ENCODE data around the gene PVALB.

The PVALB gene

DNA sequence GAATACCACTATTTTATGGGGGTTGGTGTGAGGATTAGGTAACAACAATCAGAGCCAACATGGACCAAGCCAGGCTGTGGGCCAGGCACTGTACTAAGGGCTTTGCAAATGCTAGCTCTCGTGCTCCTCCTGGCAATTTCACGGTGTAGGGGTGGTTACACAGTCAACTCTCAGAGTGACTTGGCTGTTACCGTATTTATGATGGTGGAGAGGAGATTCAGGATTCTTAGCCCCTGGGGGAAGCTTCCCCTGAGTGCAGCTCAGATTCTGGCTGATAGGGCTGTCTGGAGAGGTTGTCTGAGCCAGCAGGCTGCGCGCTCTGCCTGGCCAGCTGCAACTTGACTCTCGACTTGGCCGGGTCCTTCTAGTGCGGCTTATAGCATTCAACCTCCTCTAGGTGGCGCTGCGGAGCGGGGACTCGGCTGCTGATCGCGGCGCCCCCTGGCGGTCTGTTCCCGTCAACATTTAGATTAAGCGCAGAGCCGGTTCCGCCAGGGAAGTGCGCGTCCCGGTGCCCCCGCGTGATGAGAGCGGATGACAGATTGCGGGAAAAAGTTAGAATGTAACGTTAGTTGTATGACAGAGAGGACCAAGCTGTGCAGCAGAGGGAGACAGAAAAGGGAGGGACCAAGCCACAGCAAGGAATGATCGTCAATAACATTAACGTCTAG lies 39.4 kb upstream of the PVALB start:
- peak; percentile 91 for DNase-seq (ENCODE audit: low read depth)
- TF ChIP-seq, protein P1, sequence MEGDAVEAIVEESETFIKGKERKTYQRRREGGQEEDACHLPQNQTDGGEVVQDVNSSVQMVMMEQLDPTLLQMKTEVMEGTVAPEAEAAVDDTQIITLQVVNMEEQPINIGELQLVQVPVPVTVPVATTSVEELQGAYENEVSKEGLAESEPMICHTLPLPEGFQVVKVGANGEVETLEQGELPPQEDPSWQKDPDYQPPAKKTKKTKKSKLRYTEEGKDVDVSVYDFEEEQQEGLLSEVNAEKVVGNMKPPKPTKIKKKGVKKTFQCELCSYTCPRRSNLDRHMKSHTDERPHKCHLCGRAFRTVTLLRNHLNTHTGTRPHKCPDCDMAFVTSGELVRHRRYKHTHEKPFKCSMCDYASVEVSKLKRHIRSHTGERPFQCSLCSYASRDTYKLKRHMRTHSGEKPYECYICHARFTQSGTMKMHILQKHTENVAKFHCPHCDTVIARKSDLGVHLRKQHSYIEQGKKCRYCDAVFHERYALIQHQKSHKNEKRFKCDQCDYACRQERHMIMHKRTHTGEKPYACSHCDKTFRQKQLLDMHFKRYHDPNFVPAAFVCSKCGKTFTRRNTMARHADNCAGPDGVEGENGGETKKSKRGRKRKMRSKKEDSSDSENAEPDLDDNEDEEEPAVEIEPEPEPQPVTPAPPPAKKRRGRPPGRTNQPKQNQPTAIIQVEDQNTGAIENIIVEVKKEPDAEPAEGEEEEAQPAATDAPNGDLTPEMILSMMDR (IDR thresholded peaks at IDR 0.05; ENCODE audit: insufficient read depth, low read depth, low read length, missing control alignments), result peak; percentile 100
- no peak overlapping the region for H3K4me3 ChIP-seq (ENCODE audit: low read depth, low read length)

DNA sequence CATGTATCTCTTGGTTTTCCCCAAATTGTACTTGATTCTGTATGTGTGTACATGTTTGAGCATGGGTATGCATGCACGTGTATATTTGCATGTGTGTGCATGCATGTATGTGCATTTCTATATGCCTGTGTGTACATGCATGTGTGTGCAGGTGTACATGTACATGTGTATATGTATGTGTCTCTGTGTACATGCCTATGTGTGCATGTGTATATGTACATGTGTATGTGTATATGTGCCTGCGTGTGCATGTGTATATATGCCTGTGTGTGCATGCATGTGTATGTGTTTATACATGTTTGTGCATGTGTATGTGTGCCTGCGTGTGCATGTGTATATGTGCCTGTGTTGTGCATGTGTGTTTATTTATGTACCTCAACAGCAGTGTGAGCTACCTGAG lies 38.6 kb upstream of the PVALB start:
- TF ChIP-seq, protein P1 (IDR thresholded peaks at IDR 0.05; ENCODE audit: insufficient read depth, low read depth, low read length, missing control alignments), result no peak
- H3K4me3 ChIP-seq (ENCODE audit: low read depth, low read length), result no peak overlapping the region
- no peak for DNase-seq (ENCODE audit: low read depth)

DNA sequence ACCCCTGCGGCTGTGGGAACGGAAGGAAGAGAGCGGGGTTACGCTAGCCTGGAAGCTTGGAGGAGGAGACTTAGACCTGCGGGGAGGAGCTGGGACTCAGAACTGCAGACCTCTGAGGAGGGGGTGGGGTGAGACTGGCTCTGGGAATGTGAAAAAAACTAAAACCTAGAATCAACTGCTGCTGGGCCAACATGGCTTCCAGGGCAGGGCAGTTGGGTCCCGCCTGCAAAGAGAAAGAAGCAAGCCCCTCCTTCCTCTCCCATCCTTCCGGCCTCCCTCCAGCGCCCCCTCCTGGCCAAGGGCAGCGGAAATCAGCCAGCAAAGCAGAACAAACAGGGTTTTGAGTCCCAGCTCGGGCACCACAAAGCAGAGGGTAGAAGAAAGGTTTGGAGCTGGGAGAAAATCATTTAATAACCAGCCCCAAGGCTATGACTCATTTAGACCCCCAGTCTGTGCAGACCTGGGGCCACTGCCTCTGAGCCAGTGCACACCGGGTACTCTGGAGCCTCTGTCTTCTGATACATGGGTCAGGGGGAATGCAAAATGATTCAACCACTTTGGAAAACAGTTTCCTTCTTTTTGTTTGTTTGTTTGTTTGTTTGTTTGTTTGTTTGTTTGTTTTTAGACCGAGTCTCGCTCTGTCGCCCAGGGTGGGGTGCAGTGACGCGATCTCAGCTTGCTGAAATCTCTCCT lies 36.7 kb upstream of the PVALB start:
- TF ChIP-seq, protein P1 (IDR thresholded peaks at IDR 0.05; ENCODE audit: insufficient read depth, low read depth, low read length, missing control alignments), result peak; percentile 73
- peak; percentile 85 for DNase-seq (ENCODE audit: low read depth)
- H3K4me3 ChIP-seq (ENCODE audit: low read depth, low read length), result no peak overlapping the region

DNA sequence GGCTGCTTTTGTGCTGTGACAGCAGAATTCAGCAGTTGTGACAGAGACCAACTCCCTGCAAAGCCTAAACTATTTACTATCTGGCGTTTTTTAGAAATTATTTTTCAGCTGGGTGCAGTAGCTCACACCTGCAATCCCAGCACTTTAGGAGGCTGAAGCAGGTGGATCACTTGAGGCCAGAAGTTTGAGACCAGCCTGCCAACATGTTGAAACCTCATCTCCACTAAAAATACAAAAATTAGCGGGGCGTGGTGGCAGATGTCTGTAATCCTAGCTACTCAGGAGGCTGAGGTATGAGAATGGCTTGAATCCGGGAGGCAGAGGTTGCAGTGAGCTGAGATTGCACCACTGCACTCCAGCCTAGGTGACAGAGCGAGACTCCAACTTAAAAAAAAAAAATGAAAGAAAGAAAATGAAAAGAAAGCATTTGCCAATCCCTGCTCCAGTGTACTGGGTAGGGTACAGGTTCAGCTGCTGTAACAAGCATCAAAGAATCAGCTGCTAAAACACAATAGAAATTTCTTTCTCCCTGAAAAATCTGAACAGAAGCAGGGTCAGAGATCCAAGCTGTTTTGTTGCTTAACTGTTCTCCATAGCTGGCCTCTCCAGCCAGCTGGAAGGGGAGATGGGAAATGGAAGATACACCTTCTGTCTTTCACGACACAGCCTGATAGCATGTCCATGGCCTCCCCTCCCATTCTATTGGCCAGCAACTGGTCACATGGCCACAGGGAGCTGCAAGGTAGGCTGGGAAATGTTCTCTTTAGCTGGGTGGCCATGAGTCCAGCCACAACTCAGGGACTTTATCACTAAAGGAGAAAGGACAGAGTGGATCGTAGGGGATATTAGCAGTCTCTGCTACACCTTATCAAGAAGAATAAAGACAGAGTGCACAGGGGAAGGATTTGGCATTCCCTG lies 35.5 kb upstream of the PVALB start:
- H3K4me3 ChIP-seq (ENCODE audit: low read depth, low read length), result no peak overlapping the region
- TF ChIP-seq, protein P1 (IDR thresholded peaks at IDR 0.05; ENCODE audit: insufficient read depth, low read depth, low read length, missing control alignments), result no peak
- no peak for DNase-seq (ENCODE audit: low read depth)

DNA sequence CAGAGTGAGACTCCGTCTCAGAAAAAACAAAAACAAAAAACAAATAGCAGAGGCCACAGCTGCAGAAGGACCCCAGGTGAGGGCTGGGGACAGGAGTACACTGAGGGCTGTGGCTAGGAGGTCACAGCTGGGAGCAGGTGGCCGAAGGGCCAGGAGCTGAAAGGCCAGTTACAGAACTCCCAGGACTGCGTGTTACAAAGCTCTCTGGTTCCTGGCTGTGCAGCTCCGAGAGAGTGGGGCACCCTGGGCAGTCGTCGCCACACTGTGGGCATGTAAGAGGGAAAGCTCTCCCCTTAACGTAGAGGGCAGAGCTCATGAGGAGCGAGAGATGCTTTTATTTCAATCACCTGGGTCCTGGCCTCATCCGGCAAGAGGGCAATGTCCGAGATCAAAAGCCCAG lies 33.8 kb upstream of the PVALB start:
- no peak for DNase-seq (ENCODE audit: low read depth)

DNA sequence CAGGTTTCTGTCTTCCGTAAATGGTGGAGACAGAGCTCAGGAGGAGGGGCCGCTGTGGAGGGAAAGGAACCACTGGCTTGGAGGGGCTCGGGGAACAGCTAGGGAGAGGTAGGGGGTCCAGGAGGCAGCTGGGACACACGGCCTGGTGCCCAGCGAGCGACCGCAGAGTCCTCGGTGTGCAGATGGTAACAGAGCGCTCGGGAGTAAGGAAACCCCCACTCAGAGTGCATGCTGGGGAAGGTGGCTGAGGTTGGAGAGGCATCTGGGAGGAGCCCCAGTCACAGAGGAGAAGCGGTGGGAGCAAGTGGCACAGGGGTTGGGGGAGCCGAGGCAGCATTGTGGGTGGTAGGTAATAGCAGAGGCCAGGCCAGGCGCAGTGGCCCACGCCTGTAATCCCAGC lies 33.2 kb upstream of the PVALB start:
- no peak for DNase-seq (ENCODE audit: low read depth)
- TF ChIP-seq, protein P1 (IDR thresholded peaks at IDR 0.05; ENCODE audit: insufficient read depth, low read depth, low read length, missing control alignments), result no peak
- H3K4me3 ChIP-seq (ENCODE audit: low read depth, low read length), result no peak overlapping the region

More for the DNA sequence above, 33.8 kb upstream of the PVALB start:
- TF ChIP-seq, protein P1 (IDR thresholded peaks at IDR 0.05; ENCODE audit: insufficient read depth, low read depth, low read length, missing control alignments), result no peak
- H3K4me3 ChIP-seq (ENCODE audit: low read depth, low read length), result no peak overlapping the region
